Smooth muscle cell (in vitro differentiated cells): ENCODE data around the gene TRIOBP. TPM values are rescaled to one million over a fixed set of nuclear protein-coding genes. Genes with fewer than 3 reads are reported as not detected.

Source experiments
- DNase-seq: peaks from one replicate; lab custom pipeline; 2025; ENCODE audit not compliant: unreplicated experiment; lab: John Stamatoyannopoulos, UW
- H2AFZ ChIP-seq: fragments of 200-600 bp; sonication (generic); 2 replicates; pipeline ENCODE4 v1.6.0; 2016; ENCODE audit warnings: antibody characterized with exemption, low read depth, mild to moderate bottlenecking
- H3F3A ChIP-seq: fragments of 200-600 bp; sonication (generic); 2 replicates; pipeline ENCODE4 v1.6.0; 2017; ENCODE audit warnings: antibody characterized with exemption, low read depth
- H3K27ac ChIP-seq: fragments of 200-600 bp; sonication (generic); 2 replicates; pipeline ENCODE4 v1.5.1; 2016; ENCODE audit warnings: low read depth, mild to moderate bottlenecking
- H3K27me3 ChIP-seq: fragments of 200-600 bp; sonication (generic); 2 replicates; pipeline ENCODE4 v1.6.1; 2016; ENCODE audit warnings: low read depth, mild to moderate bottlenecking
- H3K36me3 ChIP-seq: fragments of 200-600 bp; sonication (generic); 2 replicates; pipeline ENCODE4 v1.5.1; 2016; ENCODE audit warnings: low read depth
- H3K4me1 ChIP-seq: fragments of 200-600 bp; sonication (generic); 2 replicates; pipeline ENCODE4 v1.5.1; 2016; ENCODE audit warnings: low read depth
- H3K4me2 ChIP-seq: fragments of 200-600 bp; sonication (generic); 2 replicates; pipeline ENCODE4 v1.6.0; 2016; ENCODE audit warnings: mild to moderate bottlenecking
- H3K4me3 ChIP-seq: fragments of 200-600 bp; sonication (generic); 2 replicates; pipeline ENCODE4 v1.5.1; 2016; ENCODE audit warnings: mild to moderate bottlenecking
- H3K79me2 ChIP-seq: fragments of 200-600 bp; sonication (generic); 2 replicates; pipeline ENCODE4 v1.6.0; 2016; ENCODE audit warnings: low read depth, mild to moderate bottlenecking
- H3K9ac ChIP-seq: fragments of 200-600 bp; sonication (generic); 2 replicates; pipeline ENCODE4 v1.6.0; 2016; ENCODE audit warnings: low read depth
- H3K9me3 ChIP-seq: fragments of 200-600 bp; sonication (generic); replicated peaks from 2 replicates; pipeline ENCODE4 v1.5.1; 2016; ENCODE audit warnings: low read depth
- H4K20me1 ChIP-seq: fragments of 200-600 bp; sonication (generic); 2 replicates; pipeline ENCODE4 v1.6.0; 2016; ENCODE audit warnings: low read depth
- WGBS: methylation state at CpG from one replicate; pipeline ENCODE4 v1.1.7; 2016; ENCODE audit warnings: low lambda C conversion rate; 5-methylcytosine and 5-hydroxymethylcytosine counted together
- polyA plus RNA-seq: library from polyadenylated mRNA; unstranded; fragments of >200 nt; fragmentation: Nextera tagmentation; extraction: Ambion mirVana; gene quantifications from 2 replicates; pipeline ENCODE4 v1.2.1, GENCODE V29; 2016
- total RNA-seq: library from RNA; depleted of rRNA; stranded (reverse); fragments of >200 nt; gene quantifications from 2 replicates; pipeline ENCODE4 v1.2.3, GENCODE V29; 2014
- TF ChIP-seq, protein P1 (sequence below): fragments of 200-600 bp; sonication (generic); IDR thresholded peaks from 2 replicates; pipeline ENCODE4 v1.5.1; 2017; ENCODE audit warnings: borderline replicate concordance, mild to moderate bottlenecking, antibody characterized with exemption; ENCODE audit not compliant: insufficient read depth, poor library complexity, severe bottlenecking

The TRIOBP gene
- total and polyA plus RNA-seq, 2 experiments from 2014 or later, result 44.6 to 95.8 TPM

DNA sequence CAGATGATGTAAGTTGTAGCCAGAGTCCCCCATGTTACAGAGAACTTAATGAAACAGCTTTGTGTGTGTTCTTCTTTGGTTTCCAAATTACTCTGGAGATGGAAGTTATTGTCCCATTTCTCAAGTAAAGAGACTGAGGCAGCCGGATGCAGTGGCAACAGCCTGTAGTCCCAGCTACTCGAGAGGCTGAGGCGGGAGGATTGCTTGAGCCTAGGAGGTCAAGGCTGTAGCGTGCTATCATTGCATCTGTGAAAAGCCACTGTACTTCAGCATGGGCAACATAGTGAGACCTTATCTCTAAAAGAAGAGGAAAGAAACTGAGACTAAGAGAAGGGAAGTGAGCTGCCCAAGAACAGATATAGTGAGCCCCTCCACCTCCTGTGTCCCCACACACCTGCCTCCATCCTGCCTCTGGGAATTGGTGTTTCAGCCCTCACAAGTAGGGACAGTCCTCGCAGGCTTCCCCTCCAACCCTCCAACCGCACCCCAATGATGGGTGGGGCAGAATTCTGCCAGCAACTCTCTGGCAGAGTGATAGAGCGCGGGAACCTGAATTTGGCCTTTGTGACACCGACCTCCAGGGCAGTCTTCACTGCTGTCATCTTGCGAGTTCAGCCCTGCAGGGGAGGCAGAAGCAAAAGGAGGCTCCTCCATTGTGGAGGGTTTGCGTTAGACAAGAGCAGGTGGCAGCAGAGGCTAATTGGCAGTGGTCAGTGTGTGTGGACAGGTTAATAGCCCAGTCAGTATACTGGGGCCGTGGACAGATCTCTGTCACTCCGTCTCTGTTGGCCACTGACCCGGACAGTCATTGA is 36.7 kb upstream of the TRIOBP start:
- Histone ChIP-seq H3K27ac (peak overlapping the region; percentile 70), H3K9ac (no peak overlapping the region)
- WGBS, result 90% methylated on average over 14 of the region's 14 CpGs

DNA sequence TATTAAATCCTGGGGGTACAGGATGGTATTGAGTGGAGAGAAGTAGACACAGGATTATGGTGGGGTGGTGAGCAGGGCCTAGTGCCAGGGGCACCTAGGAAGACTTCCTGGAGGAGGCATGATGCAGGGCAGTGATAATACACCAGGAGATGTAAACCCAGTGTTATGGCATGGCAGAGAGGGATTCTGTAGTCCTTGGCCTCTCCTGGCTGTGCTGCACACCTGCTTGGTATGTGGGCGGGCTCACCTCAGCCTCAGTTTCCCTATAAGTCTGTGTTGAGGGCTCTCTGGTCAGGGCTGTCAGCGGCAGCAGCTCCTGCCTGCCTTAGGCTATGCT is 36.2 kb upstream of the TRIOBP start:
- no peak overlapping the region for H3K4me3 ChIP-seq
- no peaks in the 10 kb centered on the region for H3K9me3 ChIP-seq
- no peak overlapping the region for H3K4me2 ChIP-seq
- H3K36me3 ChIP-seq, result no peaks in the 10 kb centered on the region
- no peaks in the 10 kb centered on the region for H3F3A ChIP-seq
- peak overlapping the region; percentile 70 for H3K27ac ChIP-seq
- H3K27me3 ChIP-seq, result no peaks in the 10 kb centered on the region
- DNase-seq, result no peak
- peaks cover 32% of the 10 kb centered on the region for H3K79me2 ChIP-seq
- H3K9ac ChIP-seq, result no peak overlapping the region
- no peak overlapping the region for H2AFZ ChIP-seq
- H4K20me1 ChIP-seq, result peaks cover 39% of the 10 kb centered on the region
- 81% methylated on average over 2 of the region's 2 CpGs for WGBS
- TF ChIP-seq, protein P1, sequence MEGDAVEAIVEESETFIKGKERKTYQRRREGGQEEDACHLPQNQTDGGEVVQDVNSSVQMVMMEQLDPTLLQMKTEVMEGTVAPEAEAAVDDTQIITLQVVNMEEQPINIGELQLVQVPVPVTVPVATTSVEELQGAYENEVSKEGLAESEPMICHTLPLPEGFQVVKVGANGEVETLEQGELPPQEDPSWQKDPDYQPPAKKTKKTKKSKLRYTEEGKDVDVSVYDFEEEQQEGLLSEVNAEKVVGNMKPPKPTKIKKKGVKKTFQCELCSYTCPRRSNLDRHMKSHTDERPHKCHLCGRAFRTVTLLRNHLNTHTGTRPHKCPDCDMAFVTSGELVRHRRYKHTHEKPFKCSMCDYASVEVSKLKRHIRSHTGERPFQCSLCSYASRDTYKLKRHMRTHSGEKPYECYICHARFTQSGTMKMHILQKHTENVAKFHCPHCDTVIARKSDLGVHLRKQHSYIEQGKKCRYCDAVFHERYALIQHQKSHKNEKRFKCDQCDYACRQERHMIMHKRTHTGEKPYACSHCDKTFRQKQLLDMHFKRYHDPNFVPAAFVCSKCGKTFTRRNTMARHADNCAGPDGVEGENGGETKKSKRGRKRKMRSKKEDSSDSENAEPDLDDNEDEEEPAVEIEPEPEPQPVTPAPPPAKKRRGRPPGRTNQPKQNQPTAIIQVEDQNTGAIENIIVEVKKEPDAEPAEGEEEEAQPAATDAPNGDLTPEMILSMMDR, result no peak
- peaks cover 12% of the 10 kb centered on the region for H3K4me1 ChIP-seq

More for the DNA sequence above, 36.7 kb upstream of the TRIOBP start:
- Histone ChIP-seq H3F3A (no peaks in the 10 kb centered on the region), H3K4me1 (peaks cover 12% of the 10 kb centered on the region), H3K4me3 (peak overlapping the region; percentile 58), H3K9me3 (no peaks in the 10 kb centered on the region), H3K79me2 (peaks cover 32% of the 10 kb centered on the region), H3K27me3 (no peaks in the 10 kb centered on the region), H3K36me3 (no peaks in the 10 kb centered on the region), H3K4me2 (peak overlapping the region; percentile 94), H4K20me1 (peaks cover 39% of the 10 kb centered on the region), H2AFZ (no peak overlapping the region)
- no peak for DNase-seq
- TF ChIP-seq, protein P1, result no peak

DNA sequence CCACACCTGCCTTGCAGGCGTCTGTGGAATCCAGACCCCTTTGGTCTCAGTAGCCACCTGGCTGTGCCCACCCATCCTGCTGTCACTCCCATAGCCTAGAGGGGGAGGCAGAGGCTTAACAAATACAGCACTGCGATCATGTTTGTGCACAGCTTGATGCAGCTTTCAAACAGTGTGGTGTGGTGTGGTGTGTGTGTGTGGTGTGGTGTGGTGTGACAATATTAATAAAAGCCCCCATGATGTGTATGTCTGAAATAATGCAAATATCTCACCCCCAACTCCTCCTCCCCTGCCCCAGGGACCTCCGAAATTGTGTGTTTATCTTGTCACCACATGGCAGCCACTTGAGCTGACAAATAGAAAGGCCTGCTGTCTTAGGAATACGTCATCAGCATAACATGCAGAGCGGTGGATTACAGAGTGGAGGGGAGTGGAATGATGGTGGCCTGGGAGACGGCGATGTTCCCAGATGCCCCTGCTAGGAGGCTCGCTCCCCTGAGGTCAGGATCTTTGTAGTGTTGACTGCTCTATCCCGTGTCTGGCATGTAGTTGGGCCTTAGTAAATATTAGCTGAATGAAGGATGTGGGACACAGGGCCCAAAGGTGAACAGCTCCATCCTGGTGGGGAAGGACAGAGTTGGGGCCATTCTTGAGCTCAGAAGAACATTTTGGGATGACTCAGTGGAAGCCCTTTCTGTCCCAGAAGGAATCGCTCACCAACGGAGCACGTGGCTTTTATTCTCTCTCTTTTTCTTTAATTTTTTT is 35.5 kb upstream of the TRIOBP start:
- Histone ChIP-seq H3K9me3 (no peaks in the 10 kb centered on the region), H3K27me3 (no peaks in the 10 kb centered on the region), H3K4me3 (no peak overlapping the region), H3K9ac (no peak overlapping the region), H2AFZ (no peak overlapping the region), H4K20me1 (peaks cover 39% of the 10 kb centered on the region), H3F3A (no peaks in the 10 kb centered on the region), H3K79me2 (peaks cover 32% of the 10 kb centered on the region), H3K4me2 (peak overlapping the region; percentile 52), H3K4me1 (peaks cover 12% of the 10 kb centered on the region), H3K27ac (peak overlapping the region; percentile 70), H3K36me3 (no peaks in the 10 kb centered on the region)
- 40% methylated on average over 12 of the region's 12 CpGs for WGBS
- TF ChIP-seq, protein P1, result peak; percentile 19
- no peak for DNase-seq
